Measurements from ENCODE around the gene MED9.

Gene MED9

GRCh38 chr17:17506181-17506741, 29.5 kb downstream of the MED9 start:
- DNase-seq = no peak

- DNase-seq = no peak
Observed at GRCh38 chr17:17506893-17507464, 30.2 kb downstream of the MED9 start.

GRCh38 chr17:17507465-17508011, 30.7 kb downstream of the MED9 start:
- no peak for DNase-seq

DNA sequence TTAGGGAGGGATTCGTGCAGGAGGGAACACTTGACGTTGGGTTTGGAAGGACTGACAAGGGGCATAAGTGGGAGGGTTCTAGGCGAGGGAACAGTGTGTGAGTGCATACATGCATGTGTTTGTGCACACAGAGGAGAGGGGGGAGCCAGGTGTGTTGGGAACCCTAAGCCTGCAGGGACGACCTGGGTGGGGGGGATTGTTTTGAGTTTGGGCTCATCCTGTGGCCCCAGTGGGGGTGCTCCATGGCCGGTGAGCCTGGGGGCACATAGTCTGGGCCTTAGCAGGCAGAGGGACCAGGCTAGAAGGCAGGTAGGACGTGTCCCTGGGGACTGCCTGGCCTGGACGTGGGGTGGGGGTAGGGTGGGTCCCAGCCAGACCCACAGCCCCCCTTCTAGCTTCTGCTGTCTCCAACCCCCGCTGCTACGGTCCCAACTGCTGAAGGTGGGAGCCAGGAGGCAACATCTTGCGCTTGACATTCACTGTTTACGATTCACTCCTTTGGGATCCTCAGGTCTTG, 31.3 kb downstream of the MED9 start:
- no peak for DNase-seq

DNA sequence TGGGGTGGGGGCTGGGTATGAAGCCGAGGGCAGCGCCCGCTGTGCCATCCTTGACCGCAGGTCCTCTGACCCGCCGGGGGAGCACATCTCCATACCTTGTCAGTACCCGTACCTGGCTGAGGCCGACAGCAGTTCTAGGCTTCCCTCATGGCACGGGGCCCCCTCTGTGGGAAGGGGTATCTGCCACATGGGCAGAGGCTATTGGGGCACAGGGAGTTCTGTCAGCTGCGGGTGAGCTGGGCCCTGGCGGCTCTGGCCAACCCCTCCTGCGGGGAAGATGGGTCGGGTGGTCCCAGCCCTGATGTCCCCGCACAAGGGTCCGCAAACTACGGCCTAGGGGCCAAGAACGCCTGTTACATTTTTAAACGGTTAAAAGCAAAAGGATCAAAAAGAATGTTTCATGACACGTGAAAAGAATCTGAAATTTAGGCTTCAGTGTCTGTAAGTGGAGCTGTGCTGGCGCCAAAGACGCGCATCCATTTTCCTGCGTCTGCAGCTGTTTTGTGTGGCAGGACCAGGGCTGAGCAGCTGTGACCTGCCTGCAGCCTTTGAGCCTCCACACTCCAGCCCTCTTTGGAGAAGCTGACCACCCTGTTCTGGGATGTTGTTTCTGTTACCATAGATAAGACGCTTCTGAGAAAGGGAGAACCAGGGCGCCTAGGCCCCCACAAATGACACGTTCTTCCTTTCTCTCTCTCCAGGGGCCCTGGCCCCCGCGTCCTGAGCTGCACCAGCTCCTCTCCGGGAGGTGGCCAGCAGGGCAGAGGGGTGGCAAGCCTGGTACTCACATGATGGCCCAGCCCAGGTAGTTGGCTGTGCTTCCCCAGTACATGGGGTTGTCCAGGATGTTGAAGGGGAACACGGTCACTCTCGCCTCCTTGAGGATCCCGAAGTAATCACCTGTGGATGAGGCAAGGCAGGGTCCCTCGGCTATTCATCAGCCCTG, 32.1 kb downstream of the MED9 start:
- no peak for DNase-seq

DNA sequence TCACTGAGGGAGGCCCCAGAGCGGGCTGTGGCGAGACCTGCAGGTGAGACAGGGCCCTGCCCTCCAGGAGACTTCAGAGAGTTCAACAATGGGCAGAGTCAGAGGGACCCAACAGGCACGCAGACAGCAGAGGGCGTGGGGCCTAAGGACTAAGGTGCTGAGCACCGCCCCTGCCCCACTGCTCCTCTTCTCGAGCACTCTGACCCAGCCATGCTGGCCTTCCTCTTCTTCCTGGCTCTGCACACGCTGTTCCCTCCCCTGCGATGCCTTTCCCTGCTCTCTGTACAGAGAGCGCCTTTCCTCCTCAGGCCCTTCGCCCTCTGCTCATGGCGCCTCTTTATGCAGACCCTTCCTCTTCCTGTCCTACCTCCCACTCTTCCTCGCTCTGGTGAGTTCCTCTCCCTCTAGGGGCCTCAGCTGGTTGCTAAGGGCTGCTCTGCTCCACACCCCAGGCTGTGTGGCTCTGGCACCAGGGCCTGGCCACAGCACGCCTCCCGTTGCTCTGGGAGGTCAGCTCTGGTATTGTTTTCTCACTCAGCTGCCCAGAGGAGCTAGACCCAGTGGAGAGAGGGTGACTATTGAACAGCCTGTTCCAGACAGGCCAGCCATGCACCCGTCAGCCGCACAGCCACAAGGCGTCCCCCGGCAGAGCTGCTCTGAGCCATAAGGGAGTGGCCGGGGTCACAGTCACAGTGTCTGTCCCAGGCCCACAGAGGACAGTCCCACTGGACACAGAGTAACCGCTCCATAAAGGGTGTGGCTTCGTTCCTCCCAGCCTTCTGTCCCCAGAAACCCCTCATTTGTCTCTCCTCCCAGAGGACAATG, 33.0 kb downstream of the MED9 start:
- no peak for DNase-seq

DNA sequence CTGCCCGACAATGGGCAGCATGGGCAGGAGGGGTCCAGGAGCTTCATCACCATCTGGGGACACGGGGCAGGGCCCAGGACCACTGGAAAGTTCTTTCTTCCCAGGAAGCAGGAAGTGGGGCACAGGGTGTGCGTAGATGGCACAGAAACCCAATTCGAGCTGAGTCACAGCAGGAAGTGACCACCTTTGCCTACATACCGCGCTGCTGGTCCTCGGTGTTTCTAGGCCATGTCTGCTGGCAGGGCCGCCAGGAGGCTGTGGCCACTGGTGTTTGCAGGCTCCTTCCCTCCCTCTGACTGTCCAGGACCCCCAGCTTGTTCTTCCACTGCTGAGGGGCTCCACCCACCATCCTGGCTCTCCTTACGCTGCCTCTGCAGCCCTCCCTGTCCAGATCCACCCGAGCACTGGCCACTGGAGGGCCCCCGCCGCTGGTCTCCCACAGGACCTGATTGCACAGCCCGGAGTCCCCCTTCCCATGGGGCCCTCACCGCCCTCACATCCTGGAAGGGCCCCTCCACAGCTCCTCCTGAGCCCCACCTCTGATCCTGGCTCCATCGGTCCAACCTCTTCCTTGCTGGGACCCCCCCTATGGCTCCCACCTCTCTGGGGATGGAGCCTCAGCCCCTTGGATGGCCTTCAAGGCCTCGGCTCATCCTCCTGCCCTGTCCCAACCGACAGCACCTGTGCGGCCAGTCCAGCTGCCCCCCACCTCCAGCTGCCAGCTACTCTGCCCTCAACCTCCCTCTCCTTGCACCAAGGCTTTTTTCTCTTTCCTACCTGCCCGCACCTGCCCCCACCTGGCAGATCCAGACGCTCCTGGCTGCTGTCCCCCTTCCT, 33.9 kb downstream of the MED9 start:
- no peak for DNase-seq

DNA sequence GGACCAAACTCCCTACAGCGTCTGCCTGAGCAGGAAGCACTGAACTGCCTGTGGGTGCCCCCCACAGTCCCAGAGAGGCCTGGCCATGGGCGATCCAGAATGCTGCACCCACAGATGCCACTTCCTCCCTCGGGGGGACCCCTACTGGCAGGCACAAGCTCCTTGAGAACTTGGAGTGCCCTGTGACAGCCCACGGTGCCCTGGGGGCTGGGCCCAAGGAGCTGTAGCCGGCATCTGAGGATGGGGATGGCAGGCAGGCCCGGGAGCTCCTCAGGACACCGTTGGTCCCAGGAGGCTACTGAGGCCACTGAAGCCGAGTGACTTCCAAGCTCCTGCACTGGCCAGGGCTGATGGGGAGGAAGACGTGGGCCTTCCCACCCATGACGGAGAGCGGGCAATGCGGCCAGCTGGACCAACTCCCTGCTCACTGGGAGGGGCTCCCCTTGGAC, 34.5 kb downstream of the MED9 start:
- no peak for DNase-seq

GRCh38 chr17:17511881-17512858, 35.4 kb downstream of the MED9 start:
- no peak for DNase-seq

DNA sequence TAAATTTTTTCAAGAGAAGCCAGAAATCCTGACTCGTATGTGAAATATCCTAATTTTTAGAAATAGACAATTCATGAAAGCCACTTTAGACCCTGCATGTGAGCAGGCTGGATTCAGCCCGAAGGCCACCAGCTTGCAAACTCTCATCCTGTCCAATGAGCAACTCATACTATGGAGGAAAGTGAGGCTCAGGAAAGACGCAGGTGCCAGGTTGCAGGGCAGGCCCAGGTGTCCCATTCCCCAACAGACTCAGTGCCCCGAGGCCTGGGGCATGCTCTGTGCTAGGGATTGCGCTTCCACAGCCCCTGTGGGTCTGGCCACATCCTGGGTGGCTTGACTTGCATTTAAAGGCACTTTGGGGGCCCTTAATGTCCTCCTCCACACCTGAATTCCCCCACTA, 36.1 kb downstream of the MED9 start:
- no peak for DNase-seq

DNA sequence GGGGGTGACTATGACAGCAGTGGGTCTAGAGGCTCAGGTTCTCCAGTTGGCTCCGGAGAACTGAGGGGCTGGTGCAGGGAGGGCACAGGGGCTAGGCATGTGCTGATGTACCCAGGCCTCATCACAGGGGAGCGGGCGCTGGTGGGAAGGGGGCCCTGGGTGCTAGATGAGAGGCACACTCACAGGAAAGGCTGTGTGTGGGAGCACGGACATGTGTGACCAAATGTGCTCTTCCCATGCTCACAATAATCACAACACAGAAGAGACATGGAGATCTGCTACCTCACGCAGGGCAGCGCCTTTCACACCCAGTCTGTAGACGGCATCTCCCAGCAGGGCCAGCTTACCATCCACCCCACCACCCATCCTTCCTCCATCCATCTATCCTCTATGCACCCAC, 36.8 kb downstream of the MED9 start:
- no peak for DNase-seq

GRCh38 chr17:17514361-17514992, 37.7 kb downstream of the MED9 start:
- DNase-seq = no peak

DNA sequence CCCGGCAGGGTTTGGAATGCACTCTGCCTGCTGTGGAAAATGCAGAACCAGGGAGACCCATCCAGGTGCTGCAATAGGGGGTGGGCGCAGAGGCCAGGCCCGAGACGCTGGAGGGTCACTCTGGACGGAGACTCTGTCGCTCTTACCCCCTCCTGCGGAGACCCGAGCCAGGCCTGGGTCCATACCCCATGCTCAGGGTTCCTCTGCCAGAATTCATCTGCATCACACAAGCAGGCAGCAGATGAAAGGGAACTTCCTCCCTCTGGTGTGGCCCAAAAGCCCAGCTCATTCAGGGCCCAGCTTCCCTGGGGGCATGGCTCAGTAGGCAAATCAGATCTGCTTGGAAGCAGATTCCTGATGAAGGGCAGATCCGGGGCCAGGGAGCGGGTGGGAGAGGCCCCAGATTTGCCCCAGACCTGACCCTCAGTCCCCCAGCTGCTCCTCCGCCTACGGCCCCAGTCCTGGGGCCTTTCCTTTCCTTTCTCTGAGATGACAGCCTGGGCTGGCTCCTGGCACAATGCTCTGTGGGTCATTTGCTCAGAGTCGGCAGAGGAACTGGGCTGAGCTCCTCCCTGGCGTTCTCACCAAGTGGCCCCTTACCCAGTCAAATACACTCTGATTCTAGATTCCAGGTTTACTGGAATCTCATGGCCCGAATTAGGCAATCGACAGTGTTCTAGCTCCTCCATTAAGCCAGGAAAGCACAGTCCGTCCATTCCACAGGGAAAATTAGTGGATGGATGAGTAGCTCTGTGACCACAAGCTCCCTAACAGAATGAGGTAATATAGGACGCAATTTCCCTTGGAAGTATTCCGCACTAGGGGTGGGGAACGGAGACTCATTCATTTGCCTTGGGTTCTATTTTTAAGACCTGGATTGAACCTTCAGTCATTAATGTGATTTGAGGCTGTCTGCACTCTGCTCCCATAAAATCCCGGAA, 38.5 kb downstream of the MED9 start:
- DNase-seq = no peak

DNA sequence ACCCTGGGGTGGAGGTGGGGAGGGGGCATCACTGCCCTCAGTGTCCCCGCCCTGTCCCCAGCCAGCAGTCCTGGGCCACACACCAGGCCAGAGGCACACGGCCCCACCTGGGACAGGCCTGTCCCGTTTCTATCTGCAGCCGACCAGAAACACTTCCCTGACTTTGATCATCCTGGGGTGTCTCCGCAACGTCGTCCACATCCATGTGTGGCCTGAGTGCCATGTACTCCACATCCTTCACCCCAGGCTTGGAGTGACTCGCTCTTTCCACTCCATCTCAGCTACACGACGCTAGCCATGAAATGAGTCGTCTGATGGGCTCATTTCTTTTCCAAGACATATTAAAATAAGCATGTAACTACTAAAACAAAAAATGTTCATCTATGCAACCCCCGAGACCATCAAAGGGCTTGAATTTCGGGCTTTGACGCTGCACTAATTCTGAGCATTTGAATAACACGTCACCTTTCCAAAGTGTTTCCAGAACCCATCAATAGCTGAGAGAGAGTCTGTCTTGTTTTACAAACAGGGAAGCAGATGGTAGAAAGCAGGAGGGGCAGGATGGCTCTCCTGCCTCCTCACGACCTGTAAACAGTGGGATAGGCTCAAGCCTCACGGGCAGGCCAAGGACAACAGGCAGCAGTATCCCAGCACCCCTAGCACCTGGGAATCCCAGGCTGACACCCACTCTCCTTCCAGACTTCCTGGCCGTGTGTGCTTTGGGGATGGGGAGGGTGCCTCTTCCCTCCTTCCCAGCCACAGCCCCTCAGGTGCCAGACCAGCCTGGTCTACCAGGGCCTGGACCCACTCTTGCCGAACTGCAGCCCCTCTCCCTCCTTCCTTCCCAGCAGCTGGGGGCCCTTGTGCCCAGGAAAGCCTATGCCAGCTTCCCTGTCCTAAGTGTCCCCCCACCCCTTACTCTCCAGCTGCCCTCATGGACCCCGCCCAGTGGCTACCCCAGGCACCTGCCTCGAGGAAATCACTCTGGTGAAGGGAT, 39.4 kb downstream of the MED9 start:
- DNase-seq = no peak

DNA sequence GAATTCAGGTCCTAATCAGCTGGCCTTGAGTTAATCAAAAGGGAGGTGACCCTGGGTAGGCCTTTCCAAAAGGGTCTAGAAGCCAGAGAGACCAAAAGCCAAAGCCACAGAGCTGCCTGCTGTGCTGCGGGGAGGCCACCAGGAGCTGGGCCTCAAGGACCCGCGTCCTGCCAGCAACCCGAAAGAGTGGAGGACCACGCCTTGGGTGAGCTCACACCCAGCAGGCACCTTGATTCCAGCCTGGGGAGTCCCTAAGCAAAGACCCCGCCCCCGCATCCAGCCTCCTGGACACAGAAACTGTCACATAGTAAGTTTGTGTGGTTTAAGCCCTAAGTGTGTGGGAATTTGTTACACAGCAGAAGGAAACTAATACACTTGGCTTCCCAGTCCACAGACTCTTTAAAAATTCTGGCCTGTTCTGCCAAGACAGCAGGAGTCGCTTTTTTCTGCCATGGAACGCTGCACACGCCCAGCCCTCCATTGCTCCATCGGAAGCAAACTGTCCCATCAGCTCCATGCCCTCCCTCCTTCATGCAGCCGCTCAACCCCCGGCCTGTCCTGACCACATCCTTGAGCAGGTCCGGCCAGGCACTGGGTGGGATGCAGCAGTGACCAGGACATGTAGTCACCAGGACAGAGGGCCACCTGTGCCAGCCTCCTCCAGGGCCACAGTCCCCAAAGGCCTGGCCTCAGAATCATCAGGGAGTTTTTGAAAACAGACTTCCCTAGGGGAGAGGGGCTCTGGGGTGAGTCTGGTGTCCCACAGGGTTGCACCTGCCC, 40.3 kb downstream of the MED9 start:
- no peak for DNase-seq

DNA sequence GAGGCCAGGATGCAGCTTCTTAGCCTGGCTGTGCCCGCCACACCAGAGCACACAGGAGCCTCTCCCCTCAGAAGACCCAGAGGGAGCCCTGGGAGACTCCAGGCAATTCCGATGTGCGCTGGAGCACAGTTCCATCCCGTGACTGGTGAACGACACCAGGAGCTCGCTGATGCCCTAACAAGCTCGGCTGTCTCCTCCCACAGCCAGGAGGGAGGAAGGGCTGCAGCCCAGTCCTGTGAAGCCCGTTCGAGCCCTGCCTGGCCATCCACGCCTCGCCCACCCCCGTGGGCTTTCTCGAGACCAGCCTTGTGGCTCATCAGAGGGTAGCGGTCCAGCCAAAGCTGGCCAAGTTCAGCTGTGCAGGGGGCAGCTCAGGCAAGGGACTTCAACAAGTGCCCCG, 41.2 kb downstream of the MED9 start:
- no peak for DNase-seq

DNA sequence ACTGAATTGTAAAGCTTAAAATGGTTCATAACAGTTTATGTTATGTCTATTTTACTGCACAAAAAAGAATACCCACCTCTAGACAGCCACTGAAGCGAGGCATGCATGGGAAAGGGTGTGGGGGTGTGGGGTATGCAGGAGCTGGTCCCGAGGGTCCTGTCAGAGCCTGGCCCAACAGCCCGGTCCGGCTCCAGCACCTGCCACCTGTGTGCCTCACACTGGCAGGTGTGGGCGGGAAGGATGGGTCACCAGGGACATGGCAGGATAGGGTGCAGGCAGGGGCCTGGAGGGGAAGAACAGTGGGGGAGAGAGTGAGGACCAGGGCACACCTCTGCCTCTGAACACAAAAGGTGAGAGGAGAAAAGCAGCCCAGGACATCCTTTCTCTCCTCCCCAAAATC, 42.2 kb downstream of the MED9 start:
- DNase-seq = no peak
